ENCODE data around the gene FBXL14. TPM values are rescaled to one million over a fixed set of nuclear protein-coding genes. Genes with fewer than 3 reads are reported as not detected.

The FBXL14 gene
- polyA plus RNA-seq, 3 donors, result 6.2 to 9.8 (median 7.2) TPM

DNA sequence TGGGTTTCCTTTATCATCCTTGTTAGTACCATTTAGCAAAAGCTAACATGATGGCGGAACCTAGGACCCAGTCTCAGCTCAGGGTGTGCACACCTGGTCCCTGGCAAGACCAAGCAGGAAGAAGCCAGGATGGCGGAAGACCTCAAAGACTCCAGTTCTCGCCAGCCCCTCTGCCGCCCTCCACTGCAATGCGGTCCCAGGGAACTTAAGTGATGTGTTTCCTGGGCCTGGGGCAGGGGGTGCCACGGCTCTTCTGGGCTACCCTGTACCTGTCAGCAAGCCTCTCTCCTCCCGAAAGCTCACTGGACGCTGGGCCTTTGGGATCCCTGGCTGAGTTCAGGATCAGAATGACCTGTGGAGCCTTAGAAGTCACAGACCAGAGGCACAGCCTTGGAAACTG is 71.3 kb downstream of the FBXL14 start:
- Mint-ChIP-seq H3K27me3 (ENCODE audit: low read depth in 3 of 3) (peaks cover 59 to 76% (median 64%) of the 10 kb centered on the region in 3 donors), H3K4me1 (no peaks in the 10 kb centered on the region), H3K27ac (no peak overlapping the region), H3K9me3 (peaks cover 0 to 4% (median 0%) of the 10 kb centered on the region in 7 donors), H3K4me3 (no peak overlapping the region), H3K36me3 (no peaks in the 10 kb centered on the region)
- intact Hi-C loops (cut with micrococcal nuclease), result no loop called here
- no peak overlapping the region for H3K4me2 ChIP-seq (replicated peaks; ENCODE audit: extremely low read depth, low read length, poor library complexity, severe bottlenecking)
- H3K9ac ChIP-seq (ENCODE audit: insufficient read depth, low read length, poor library complexity, severe bottlenecking), result no peak overlapping the region
- peaks cover 12 to 48% of the 10 kb centered on the region in 2 donors for H3K27me3 ChIP-seq (ENCODE audit: control insufficient read depth in 2 of 2, insufficient read depth in 2 of 2, low read length in 2 of 2)
- no peak overlapping the region for H3K27ac ChIP-seq (ENCODE audit: low read depth in 1 of 2, low read length in 2 of 2)
- TF ChIP-seq, protein P1, sequence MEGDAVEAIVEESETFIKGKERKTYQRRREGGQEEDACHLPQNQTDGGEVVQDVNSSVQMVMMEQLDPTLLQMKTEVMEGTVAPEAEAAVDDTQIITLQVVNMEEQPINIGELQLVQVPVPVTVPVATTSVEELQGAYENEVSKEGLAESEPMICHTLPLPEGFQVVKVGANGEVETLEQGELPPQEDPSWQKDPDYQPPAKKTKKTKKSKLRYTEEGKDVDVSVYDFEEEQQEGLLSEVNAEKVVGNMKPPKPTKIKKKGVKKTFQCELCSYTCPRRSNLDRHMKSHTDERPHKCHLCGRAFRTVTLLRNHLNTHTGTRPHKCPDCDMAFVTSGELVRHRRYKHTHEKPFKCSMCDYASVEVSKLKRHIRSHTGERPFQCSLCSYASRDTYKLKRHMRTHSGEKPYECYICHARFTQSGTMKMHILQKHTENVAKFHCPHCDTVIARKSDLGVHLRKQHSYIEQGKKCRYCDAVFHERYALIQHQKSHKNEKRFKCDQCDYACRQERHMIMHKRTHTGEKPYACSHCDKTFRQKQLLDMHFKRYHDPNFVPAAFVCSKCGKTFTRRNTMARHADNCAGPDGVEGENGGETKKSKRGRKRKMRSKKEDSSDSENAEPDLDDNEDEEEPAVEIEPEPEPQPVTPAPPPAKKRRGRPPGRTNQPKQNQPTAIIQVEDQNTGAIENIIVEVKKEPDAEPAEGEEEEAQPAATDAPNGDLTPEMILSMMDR (IDR thresholded peaks at IDR 0.05), result no peak
- no peaks in the 10 kb centered on the region for H4K20me1 ChIP-seq (ENCODE audit: insufficient read depth, low read length)
- H3K79me2 ChIP-seq (ENCODE audit: insufficient read depth, low read length), result no peaks in the 10 kb centered on the region
- H3K4me3 ChIP-seq (replicated peaks in 1 of 3; ENCODE audit: low read depth in 2 of 3, low read length in 3 of 3), result no peak overlapping the region
- no peaks in the 10 kb centered on the region for H3K4me1 ChIP-seq (ENCODE audit: control insufficient read depth in 1 of 2, insufficient read depth in 2 of 2, low read length in 2 of 2)
- H3K36me3 ChIP-seq (replicated peaks in 1 of 2; ENCODE audit: control insufficient read depth in 1 of 2, insufficient read depth in 2 of 2, low read length in 2 of 2), result no peaks in the 10 kb centered on the region
- DNase-seq, result no peak
- H3K9me3 ChIP-seq (replicated peaks in 1 of 2; ENCODE audit: control insufficient read depth in 1 of 2, insufficient read depth in 1 of 2, low read length in 2 of 2), result no peaks in the 10 kb centered on the region
- 93% methylated on average over 8 of the region's 8 CpGs for WGBS (ENCODE audit: insufficient coverage)
- H2AFZ ChIP-seq (ENCODE audit: insufficient read depth, low read depth, low read length, poor library complexity, severe bottlenecking), result no peak overlapping the region

DNA sequence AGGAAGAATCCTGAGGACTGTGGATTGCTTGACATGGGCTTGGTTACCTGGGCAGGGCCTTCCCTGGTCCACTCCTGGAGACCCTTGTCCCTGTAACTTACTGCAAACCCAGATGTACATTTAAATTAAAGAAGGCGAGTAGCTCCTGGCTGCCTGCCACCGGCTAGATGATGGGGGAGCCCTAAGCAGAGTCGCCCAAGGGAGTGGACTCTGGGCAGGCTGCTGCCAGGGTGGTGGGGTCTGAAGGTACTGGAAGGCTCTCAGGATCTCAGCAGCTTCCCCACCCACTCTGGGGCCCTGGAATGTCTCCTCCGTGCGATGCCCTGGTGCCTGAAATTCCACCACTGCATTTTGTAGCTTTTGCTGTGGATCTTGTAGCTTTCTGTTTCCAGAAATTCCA is 74.7 kb downstream of the FBXL14 start:
- Mint-ChIP-seq H3K9me3 (peaks cover 0 to 14% (median 10%) of the 10 kb centered on the region in 7 donors), H3K36me3 (no peaks in the 10 kb centered on the region), H3K4me3 (no peak overlapping the region), H3K27ac (no peak overlapping the region), H3K27me3 (ENCODE audit: low read depth in 3 of 3) (peaks cover 31 to 58% (median 40%) of the 10 kb centered on the region in 3 donors), H3K4me1 (no peaks in the 10 kb centered on the region)
- H3K9me3 ChIP-seq (replicated peaks in 1 of 2; ENCODE audit: control insufficient read depth in 1 of 2, insufficient read depth in 1 of 2, low read length in 2 of 2), result peaks cover 4 to 9% of the 10 kb centered on the region in 2 donors
- WGBS (ENCODE audit: insufficient coverage), result no CpG with 5 or more reads among the region's 5 CpGs
- H3K4me3 ChIP-seq (replicated peaks in 1 of 3; ENCODE audit: low read depth in 2 of 3, low read length in 3 of 3), result no peak overlapping the region
- H3K4me1 ChIP-seq (ENCODE audit: control insufficient read depth in 1 of 2, insufficient read depth in 2 of 2, low read length in 2 of 2), result no peaks in the 10 kb centered on the region
- peaks cover 6 to 23% of the 10 kb centered on the region in 2 donors for H3K27me3 ChIP-seq (ENCODE audit: control insufficient read depth in 2 of 2, insufficient read depth in 2 of 2, low read length in 2 of 2)
- H3K4me2 ChIP-seq (replicated peaks; ENCODE audit: extremely low read depth, low read length, poor library complexity, severe bottlenecking), result no peak overlapping the region
- H3K36me3 ChIP-seq (replicated peaks in 1 of 2; ENCODE audit: control insufficient read depth in 1 of 2, insufficient read depth in 2 of 2, low read length in 2 of 2), result no peaks in the 10 kb centered on the region
- no peak overlapping the region for H3K27ac ChIP-seq (ENCODE audit: low read depth in 1 of 2, low read length in 2 of 2)
- H2AFZ ChIP-seq (ENCODE audit: insufficient read depth, low read depth, low read length, poor library complexity, severe bottlenecking), result no peak overlapping the region
- H3K79me2 ChIP-seq (ENCODE audit: insufficient read depth, low read length), result no peaks in the 10 kb centered on the region
- TF ChIP-seq, protein P1 (IDR thresholded peaks at IDR 0.05), result no peak
- DNase-seq, result no peak
- no peaks in the 10 kb centered on the region for H4K20me1 ChIP-seq (ENCODE audit: insufficient read depth, low read length)
- no peak overlapping the region for H3K9ac ChIP-seq (ENCODE audit: insufficient read depth, low read length, poor library complexity, severe bottlenecking)
- intact Hi-C loops (cut with micrococcal nuclease), result no loop called here

Measured in CD14-positive monocyte (primary cell).